Karpas-422 (cell line): ENCODE measurements around the gene METTL1. TPM values are rescaled to one million over a fixed set of nuclear protein-coding genes. Genes with fewer than 3 reads are reported as not detected.
"Not testable (repeated sequence)": the region's sequence is repeated elsewhere in the genome, so short reads cannot be mapped to it uniquely, and the experiment has no call there.

Experiments
- DNase-seq: peaks from one replicate; pipeline ENCODE4 v3.0.0-alpha.2; 2015
- H2AFZ ChIP-seq: fragments of 200-600 bp; sonication (generic); 2 replicates; pipeline ENCODE4 v1.6.1; 2014; ENCODE audit warnings: antibody characterized with exemption, low read length, mixed read lengths
- H3K27ac ChIP-seq: fragments of 200-600 bp; sonication (generic); 2 replicates; pipeline ENCODE4 v1.5.1; 2014; ENCODE audit warnings: mild to moderate bottlenecking, low read length, moderate library complexity
- H3K27me3 ChIP-seq: fragments of 200-600 bp; sonication (generic); 2 replicates; pipeline ENCODE4 v1.6.1; 2014; ENCODE audit warnings: low read length, mixed read lengths
- H3K36me3 ChIP-seq: fragments of 200-600 bp; sonication (generic); 2 replicates; pipeline ENCODE4 v1.6.1; 2014; ENCODE audit warnings: low read length, mixed read lengths; ENCODE audit not compliant: insufficient read depth
- H3K4me1 ChIP-seq: fragments of 200-600 bp; sonication (generic); 2 replicates; pipeline ENCODE4 v1.6.1; 2014; ENCODE audit warnings: mild to moderate bottlenecking, low read length, mixed read lengths
- H3K4me2 ChIP-seq: fragments of 200-600 bp; sonication (generic); 2 replicates; pipeline ENCODE4 v1.6.1; 2014; ENCODE audit warnings: low read length, low read depth, mild to moderate bottlenecking; ENCODE audit not compliant: poor library complexity, severe bottlenecking
- H3K4me3 ChIP-seq: fragments of 200-600 bp; sonication (generic); 2 replicates; pipeline ENCODE4 v1.5.1; 2014; ENCODE audit warnings: mild to moderate bottlenecking, antibody characterized with exemption, low read length, mixed read lengths
- H3K79me2 ChIP-seq: fragments of 200-600 bp; sonication (generic); 2 replicates; pipeline ENCODE4 v1.6.1; 2014; ENCODE audit warnings: mild to moderate bottlenecking, low read length, mixed read lengths
- H3K9ac ChIP-seq: fragments of 200-600 bp; sonication (generic); 2 replicates; pipeline ENCODE4 v1.6.0; 2014; ENCODE audit warnings: low read length
- H3K9me2 ChIP-seq: fragments of 200-600 bp; sonication (generic), shearing (Covaris generic); replicated peaks from 2 replicates; pipeline ENCODE4 v1.6.0; 2014; ENCODE audit warnings: mild to moderate bottlenecking, low read length, moderate library complexity; ENCODE audit not compliant: insufficient read depth
- H3K9me3 ChIP-seq: fragments of 300-700, 200-600 bp; sonication (generic); 2 replicates; pipeline ENCODE4 v1.6.1; 2014; ENCODE audit warnings: low read length, mixed read lengths
- H4K20me1 ChIP-seq: fragments of 200-600 bp; sonication (generic); 2 replicates; pipeline ENCODE4 v1.6.1; 2014; ENCODE audit warnings: mild to moderate bottlenecking, antibody characterized with exemption, low read length, low read depth; ENCODE audit not compliant: insufficient read depth
- total RNA-seq: library from RNA; depleted of rRNA; stranded (reverse); fragments of >200 nt; shearing (Covaris generic); gene quantifications from 2 replicates; pipeline ENCODE4 v1.2.3, GENCODE V29; 2014; ENCODE audit warnings: low replicate concordance; rRNA removed

The METTL1 gene
- 11.9 and 17.4 TPM in 2 replicates for total RNA-seq

DNA sequence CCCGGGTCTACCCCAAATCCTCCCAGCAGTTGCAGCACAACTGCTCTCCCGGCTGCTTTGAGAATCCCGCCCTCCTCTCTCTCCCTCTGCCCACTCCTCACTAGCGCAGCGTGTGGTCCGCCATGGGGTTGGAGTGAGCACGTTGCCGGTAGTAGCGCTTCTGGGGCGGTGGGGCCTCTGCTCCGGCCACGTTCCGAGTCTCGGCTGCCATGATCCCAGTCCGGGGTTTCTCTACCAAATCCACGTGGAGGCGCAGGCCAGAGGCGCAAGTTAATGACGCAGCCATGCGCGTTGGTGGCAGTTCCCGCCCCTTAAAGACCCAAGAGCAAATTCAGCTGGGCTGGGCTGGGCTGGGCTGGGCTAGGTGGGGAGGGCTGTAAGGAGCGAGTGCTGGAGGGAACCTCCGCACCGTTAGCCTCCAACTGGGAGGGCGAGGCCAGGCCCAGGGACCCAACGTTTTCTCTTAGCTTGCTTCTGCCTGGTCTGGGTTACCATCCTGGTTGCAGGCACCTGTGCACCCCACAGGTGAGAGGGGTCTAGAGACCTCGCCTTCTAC lies at the start of gene METTL1:
Gene METTL1 (minus strand): TSS at position 233 of the 556 bp plus-strand sequence. CDS start 22 bp downstream, at position 211.
- Histone ChIP-seq H3K27ac (peak within 1 kb of the TSS; percentile 47; the same call in 1 of the 2 replicates), H3K9me2 (no peaks in the 10 kb centered on the region), H2AFZ (peak within 1 kb of the TSS; percentile 94), H3K36me3 (peaks cover 4% of the 10 kb centered on the region; the same call in 1 of the 2 replicates), H3K79me2 (peaks cover 16% of the 10 kb centered on the region), H3K4me2 (peak within 1 kb of the TSS; percentile 80), H3K9me3 (no peaks in the 10 kb centered on the region), H3K27me3 (no peaks in the 10 kb centered on the region), H4K20me1 (no peaks in the 10 kb centered on the region), H3K9ac (peak within 1 kb of the TSS; percentile 85), H3K4me1 (peaks cover 27% of the 10 kb centered on the region), H3K4me3 (peak within 1 kb of the TSS; percentile 94)
- DNase-seq: peak; percentile 99

DNA sequence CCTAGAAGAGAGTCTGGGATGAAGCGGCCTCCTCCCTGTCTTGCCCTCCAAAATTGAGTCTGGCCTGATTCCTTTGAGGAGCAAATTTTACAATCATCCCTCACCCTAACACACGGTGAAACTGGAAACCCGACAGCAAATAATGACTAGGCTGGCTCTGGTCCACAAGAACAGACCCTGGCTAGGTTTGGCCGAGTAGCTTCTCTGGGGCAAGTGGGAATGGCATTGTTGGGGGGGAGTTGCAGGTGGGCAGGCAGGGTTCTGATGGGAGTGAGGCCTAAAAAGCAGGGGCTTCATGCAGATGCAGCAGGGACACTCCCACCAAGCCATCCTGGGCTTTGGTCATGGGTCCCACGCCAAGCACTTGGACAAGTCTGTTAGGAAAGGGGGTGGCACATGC lies 49.1 kb upstream of the METTL1 start:
- H3K36me3 ChIP-seq, H4K20me1 ChIP-seq, H3K79me2 ChIP-seq, H3K4me3 ChIP-seq, H3K4me1 ChIP-seq, H3K9ac ChIP-seq, H2AFZ ChIP-seq, H3K9me2 ChIP-seq, H3K9me3 ChIP-seq, H3K4me2 ChIP-seq, H3K27ac ChIP-seq, DNase-seq, H3K27me3 ChIP-seq: not testable (repeated sequence)

- H3K9me2 ChIP-seq, H3K79me2 ChIP-seq, H3K9me3 ChIP-seq, H3K4me1 ChIP-seq, H3K4me2 ChIP-seq, H3K27ac ChIP-seq, H3K9ac ChIP-seq, DNase-seq, H3K36me3 ChIP-seq, H3K4me3 ChIP-seq, H3K27me3 ChIP-seq, H4K20me1 ChIP-seq, H2AFZ ChIP-seq: not testable (repeated sequence)
Measured at GRCh38 chr12:57820119-57820518, 48.2 kb upstream of the METTL1 start.

- not testable (repeated sequence) for H2AFZ ChIP-seq, H3K9me2 ChIP-seq, H3K27me3 ChIP-seq, H3K4me2 ChIP-seq, H3K27ac ChIP-seq, H3K4me1 ChIP-seq, H3K9me3 ChIP-seq, H3K4me3 ChIP-seq, DNase-seq, H3K36me3 ChIP-seq, H4K20me1 ChIP-seq, H3K79me2 ChIP-seq, H3K9ac ChIP-seq
Measured at GRCh38 chr12:57817990-57818331, 46.1 kb upstream of the METTL1 start.

DNA sequence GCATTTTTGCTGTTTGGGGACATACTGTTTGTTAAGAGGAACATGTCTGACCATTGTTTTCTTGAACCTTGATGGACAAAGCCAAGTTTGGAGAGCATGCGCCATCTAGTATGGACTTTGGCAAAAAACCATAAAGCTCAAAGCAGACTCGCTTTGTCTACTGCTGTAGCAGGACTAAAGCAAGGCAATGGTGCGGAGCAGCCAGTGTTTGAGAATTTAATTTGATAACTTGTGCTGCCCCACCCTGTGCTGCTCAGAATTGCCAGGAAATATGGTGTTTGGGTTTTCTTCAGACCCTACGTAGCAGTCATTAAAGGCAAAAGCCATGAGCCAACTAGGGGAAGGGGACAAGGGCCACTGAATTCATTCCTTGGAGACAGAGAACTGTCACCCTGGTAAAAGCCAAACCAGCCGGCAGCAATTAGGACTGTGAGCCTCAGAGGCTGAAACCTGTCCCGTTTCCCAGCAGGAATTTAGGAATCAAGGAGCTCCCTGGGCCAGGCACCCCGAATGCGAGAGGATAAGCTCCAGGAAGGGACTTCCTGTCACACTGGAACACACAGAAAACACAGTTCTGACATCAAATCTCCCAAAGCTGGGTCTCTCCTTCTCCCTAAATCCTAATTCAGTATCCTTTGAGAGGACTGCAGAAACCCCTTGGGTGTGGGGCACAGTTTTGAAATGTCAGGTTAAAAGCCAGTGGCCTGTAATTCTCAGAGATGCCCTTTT lies 45.5 kb upstream of the METTL1 start:
- H3K27me3 ChIP-seq: no peaks in the 10 kb centered on the region
- DNase-seq: no peak
- H3K4me3 ChIP-seq: no peak overlapping the region
- H3K27ac ChIP-seq: no peak overlapping the region
- no peaks in the 10 kb centered on the region for H3K36me3 ChIP-seq
- no peaks in the 10 kb centered on the region for H3K9me3 ChIP-seq
- H4K20me1 ChIP-seq: no peaks in the 10 kb centered on the region
- H3K4me1 ChIP-seq: peaks cover 6% of the 10 kb centered on the region
- H3K4me2 ChIP-seq: no peak overlapping the region
- no peaks in the 10 kb centered on the region for H3K79me2 ChIP-seq
- H3K9me2 ChIP-seq: no peaks in the 10 kb centered on the region
- no peak overlapping the region for H2AFZ ChIP-seq
- H3K9ac ChIP-seq: no peak overlapping the region

GRCh38 chr12:57816855-57817151 lies 44.9 kb upstream of the METTL1 start:
- Histone ChIP-seq H3K27me3 (no peaks in the 10 kb centered on the region), H4K20me1 (no peaks in the 10 kb centered on the region), H3K4me2 (no peak overlapping the region), H3K9ac (no peak overlapping the region), H3K9me2 (no peaks in the 10 kb centered on the region), H3K4me3 (no peak overlapping the region), H3K9me3 (no peaks in the 10 kb centered on the region), H3K4me1 (peaks cover 6% of the 10 kb centered on the region), H3K36me3 (no peaks in the 10 kb centered on the region), H3K79me2 (no peaks in the 10 kb centered on the region), H3K27ac (no peak overlapping the region), H2AFZ (no peak overlapping the region)
- no peak for DNase-seq

DNA sequence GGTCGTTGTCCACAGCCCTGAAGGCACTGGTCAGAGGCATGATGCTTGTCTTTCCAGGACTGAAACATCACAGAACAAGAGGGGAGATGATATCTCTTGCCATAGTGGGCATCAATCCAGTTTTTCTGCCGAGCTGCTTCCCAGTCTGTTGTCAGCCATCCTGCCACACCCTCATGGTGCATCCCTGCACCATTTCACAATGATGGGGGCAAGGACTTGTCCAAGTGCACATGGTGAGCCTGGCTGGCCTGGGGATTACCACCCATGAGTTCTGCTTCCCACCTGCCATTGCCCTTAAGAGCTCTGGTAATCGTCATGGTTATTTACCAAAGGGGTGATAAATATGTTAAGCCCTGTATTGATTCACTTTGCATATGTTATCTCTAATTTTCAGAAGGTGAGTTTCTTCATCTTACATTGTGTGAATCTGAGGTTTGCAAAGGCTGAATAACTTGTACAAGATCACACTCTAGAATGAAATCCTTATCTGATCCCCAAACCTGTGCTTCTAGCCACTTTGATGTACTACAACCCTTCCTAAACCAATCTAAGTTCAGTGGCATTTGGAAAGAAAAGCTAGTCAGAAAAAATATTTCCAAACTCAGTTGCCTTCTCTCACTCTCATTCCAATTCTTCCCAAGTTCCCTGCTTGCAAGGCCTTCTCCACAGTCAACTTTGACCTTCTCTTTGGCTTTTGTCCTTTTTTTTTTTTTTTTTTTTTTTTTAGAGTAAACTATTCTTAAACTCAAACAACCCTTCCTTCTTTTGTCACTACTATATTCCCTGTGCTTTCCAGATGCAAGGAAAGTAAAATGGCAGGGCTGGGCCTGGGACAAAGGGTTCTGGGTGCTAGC lies 44.3 kb upstream of the METTL1 start:
- Histone ChIP-seq H3K4me1 (peaks cover 6% of the 10 kb centered on the region), H3K4me3 (no peak overlapping the region), H3K4me2 (no peak overlapping the region), H3K27me3 (no peaks in the 10 kb centered on the region), H3K27ac (no peak overlapping the region), H4K20me1 (no peaks in the 10 kb centered on the region), H3K9ac (no peak overlapping the region), H2AFZ (no peak overlapping the region), H3K9me3 (no peaks in the 10 kb centered on the region), H3K36me3 (no peaks in the 10 kb centered on the region), H3K9me2 (no peaks in the 10 kb centered on the region), H3K79me2 (no peaks in the 10 kb centered on the region)
- no peak for DNase-seq

DNA sequence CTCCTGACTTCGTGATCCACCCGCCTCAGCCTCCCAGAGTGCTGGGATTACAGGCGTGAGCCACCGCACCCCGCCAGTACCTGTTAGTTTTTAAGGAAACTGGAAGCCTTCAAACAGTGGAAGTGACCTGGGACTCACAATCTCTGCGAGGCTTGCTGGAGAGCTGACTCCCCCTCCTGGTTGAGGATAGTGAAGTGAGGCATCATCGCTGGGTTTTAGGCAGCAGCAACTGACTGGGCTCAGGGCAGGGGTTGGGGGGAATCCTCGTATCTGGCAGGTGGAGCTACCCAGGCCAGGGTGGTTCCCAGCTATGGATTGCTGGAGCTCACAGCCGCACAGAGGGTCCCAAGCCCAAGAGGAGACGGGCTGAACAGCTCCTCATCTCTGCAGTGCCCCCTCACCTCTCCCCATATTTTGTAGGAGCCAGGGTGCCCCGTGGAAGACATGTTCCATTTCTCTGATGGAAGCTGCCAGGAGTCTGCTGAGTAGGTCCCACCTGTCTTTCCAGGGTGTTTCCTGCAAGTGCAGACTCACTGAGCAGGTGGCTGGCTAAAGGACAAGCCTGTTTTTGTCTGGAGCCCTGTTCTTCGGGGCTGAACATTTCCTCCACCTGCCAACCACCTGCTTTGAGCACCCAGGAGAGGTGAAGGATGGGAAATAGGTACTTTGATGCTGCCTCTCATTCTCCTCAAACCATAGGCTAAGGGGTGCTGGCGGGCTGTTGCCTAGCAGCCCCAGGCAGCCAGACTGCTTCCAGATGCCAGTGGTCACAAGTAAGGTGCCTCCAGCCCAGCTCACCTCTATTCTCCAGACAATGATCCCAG lies 43.5 kb upstream of the METTL1 start:
- Histone ChIP-seq H3K9me3 (no peaks in the 10 kb centered on the region), H4K20me1 (no peaks in the 10 kb centered on the region), H3K36me3 (no peaks in the 10 kb centered on the region), H3K4me1 (peaks cover 6% of the 10 kb centered on the region), H3K9me2 (no peaks in the 10 kb centered on the region), H3K27ac (no peak overlapping the region), H2AFZ (no peak overlapping the region), H3K4me3 (no peak overlapping the region), H3K27me3 (no peaks in the 10 kb centered on the region), H3K4me2 (no peak overlapping the region), H3K9ac (no peak overlapping the region), H3K79me2 (no peaks in the 10 kb centered on the region)
- DNase-seq: peak; percentile 48
